HL-60 (cell line): Measurements from ENCODE around the gene C15orf62.

Experiments used
- DNase-seq, 2 experiments: peaks; one replicate each; pipeline ENCODE4 v3.0.0-alpha.2; 2010 to 2020; ENCODE audit warnings: low read depth in 1 of 2, low spot score in 1 of 2
- H3K27ac ChIP-seq: fragments of 250-450 bp; sonication (Bioruptor Pico); replicated peaks from 2 replicates; pipeline ENCODE4 v1.5.1; 2020; ENCODE audit warnings: mild to moderate bottlenecking, moderate library complexity
- H3K27me3 ChIP-seq: fragments of 250-450 bp; sonication (Bioruptor Pico); 2 replicates; pipeline ENCODE4 v1.5.1; 2021; ENCODE audit warnings: mild to moderate bottlenecking, moderate library complexity; ENCODE audit not compliant: insufficient read depth, poor library complexity, severe bottlenecking
- H3K4me3 ChIP-seq: replicated peaks from 2 replicates; pipeline ENCODE4 v1.5.1; 2011; ENCODE audit warnings: mild to moderate bottlenecking, control low read depth, low read length; ENCODE audit not compliant: insufficient read depth
- CTCF ChIP-seq: IDR thresholded peaks from one replicate; pipeline ENCODE4 v1.5.1; 2011; ENCODE audit warnings: low read length, control low read depth, inconsistent platforms; ENCODE audit not compliant: insufficient read depth
- GABPA ChIP-seq: IDR thresholded peaks from 2 replicates; pipeline ENCODE4 v1.6.1; 2012; ENCODE audit warnings: low read depth
- POLR2AphosphoS5 ChIP-seq: IDR thresholded peaks from 2 replicates; pipeline ENCODE4 v1.6.1; 2012; ENCODE audit warnings: low read depth
- SPI1 ChIP-seq: IDR thresholded peaks from 2 replicates; pipeline ENCODE4 v1.6.1; 2012; ENCODE audit warnings: low read depth, mild to moderate bottlenecking, borderline replicate concordance
- TF ChIP-seq, protein P1 (sequence below): IDR thresholded peaks from 2 replicates; pipeline ENCODE4 v1.6.1; 2012; ENCODE audit warnings: low read depth; ENCODE audit not compliant: insufficient replicate concordance

C15orf62 gene

GRCh38 chr15:40793216-40793989, 23.6 kb downstream of the C15orf62 start:
- TF ChIP-seq, protein P1, sequence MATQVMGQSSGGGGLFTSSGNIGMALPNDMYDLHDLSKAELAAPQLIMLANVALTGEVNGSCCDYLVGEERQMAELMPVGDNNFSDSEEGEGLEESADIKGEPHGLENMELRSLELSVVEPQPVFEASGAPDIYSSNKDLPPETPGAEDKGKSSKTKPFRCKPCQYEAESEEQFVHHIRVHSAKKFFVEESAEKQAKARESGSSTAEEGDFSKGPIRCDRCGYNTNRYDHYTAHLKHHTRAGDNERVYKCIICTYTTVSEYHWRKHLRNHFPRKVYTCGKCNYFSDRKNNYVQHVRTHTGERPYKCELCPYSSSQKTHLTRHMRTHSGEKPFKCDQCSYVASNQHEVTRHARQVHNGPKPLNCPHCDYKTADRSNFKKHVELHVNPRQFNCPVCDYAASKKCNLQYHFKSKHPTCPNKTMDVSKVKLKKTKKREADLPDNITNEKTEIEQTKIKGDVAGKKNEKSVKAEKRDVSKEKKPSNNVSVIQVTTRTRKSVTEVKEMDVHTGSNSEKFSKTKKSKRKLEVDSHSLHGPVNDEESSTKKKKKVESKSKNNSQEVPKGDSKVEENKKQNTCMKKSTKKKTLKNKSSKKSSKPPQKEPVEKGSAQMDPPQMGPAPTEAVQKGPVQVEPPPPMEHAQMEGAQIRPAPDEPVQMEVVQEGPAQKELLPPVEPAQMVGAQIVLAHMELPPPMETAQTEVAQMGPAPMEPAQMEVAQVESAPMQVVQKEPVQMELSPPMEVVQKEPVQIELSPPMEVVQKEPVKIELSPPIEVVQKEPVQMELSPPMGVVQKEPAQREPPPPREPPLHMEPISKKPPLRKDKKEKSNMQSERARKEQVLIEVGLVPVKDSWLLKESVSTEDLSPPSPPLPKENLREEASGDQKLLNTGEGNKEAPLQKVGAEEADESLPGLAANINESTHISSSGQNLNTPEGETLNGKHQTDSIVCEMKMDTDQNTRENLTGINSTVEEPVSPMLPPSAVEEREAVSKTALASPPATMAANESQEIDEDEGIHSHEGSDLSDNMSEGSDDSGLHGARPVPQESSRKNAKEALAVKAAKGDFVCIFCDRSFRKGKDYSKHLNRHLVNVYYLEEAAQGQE: no peak
- TF ChIP-seq POLR2AphosphoS5: no peak
- no peak for TF ChIP-seq CTCF
- no peak for TF ChIP-seq SPI1
- TF ChIP-seq GABPA: no peak
- no peak for DNase-seq
- no peak overlapping the region for H3K4me3 ChIP-seq
- H3K27ac ChIP-seq: no peak overlapping the region
- no peaks in the 10 kb centered on the region for H3K27me3 ChIP-seq

- H3K4me3 ChIP-seq: no peak overlapping the region
- no peaks in the 10 kb centered on the region for H3K27me3 ChIP-seq
- H3K27ac ChIP-seq: peak overlapping the region; percentile 16; the same call in 1 of the 2 replicates
- DNase-seq: no peak
- TF ChIP-seq, protein P1: no peak
- TF ChIP-seq SPI1: no peak
- no peak for TF ChIP-seq GABPA
- TF ChIP-seq CTCF: no peak
- no peak for TF ChIP-seq POLR2AphosphoS5
Measured at GRCh38 chr15:40796041-40796440, 26.3 kb downstream of the C15orf62 start.

DNA sequence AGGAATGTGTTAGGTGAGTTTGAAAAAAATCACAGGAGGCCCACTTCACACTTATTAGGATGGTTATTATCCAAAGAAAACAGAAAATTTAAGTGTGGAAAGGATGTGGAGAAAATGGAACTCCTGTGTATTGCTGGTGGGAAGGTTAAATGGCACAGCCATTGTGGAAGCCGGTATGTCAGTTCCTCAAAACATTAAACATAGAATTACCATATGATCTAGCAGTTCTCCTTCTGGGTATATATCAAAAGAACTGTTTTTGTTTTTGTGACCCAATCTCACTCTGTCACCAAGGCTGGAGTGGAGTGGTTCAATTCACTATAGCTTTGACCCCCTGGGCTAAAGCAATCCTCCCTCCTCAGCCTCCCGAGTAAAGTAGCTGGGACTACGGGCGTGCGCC, 26.7 kb downstream of the C15orf62 start:
- H3K4me3 ChIP-seq: no peak overlapping the region
- no peak for TF ChIP-seq CTCF
- TF ChIP-seq, protein P1: no peak
- TF ChIP-seq GABPA: no peak
- TF ChIP-seq POLR2AphosphoS5: no peak
- TF ChIP-seq SPI1: peak; percentile 72; the same call in 1 of the 2 replicates
- H3K27me3 ChIP-seq: no peaks in the 10 kb centered on the region
- H3K27ac ChIP-seq: no peak overlapping the region
- DNase-seq: no peak
